ENCODE measurements around the gene UPK3BL1. TPM values are rescaled to one million over a fixed set of nuclear protein-coding genes. Genes with fewer than 3 reads are reported as not detected.

Gene UPK3BL1, protein sequence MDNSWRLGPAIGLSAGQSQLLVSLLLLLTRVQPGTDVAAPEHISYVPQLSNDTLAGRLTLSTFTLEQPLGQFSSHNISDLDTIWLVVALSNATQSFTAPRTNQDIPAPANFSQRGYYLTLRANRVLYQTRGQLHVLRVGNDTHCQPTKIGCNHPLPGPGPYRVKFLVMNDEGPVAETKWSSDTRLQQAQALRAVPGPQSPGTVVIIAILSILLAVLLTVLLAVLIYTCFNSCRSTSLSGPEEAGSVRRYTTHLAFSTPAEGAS
- total RNA-seq: 2.3 and 18.7 TPM in 2 replicates

DNA sequence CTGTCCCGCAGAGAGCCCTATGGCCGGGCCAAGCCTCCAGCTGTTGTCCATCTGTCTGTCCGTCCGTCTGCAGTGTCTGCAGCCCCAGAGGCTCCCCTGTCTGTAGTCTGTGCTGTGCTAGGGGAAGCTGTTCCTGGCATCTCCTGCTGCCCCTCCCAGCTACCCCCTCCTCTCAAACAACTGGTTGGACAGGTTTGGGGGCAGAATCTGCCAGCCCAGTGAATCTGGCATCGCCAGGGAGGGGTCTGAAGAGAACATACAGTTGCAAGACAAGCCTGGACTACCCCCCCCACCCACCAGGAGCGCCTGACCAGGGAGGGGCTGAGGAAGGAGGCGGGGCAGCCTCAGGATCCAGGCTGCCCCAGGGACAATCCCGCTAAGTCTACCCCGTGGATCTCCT lies at the start of gene UPK3BL1:
UPK3BL1 (minus strand) TSS at position 101 of the 400 bp plus-strand sequence; CDS start at position 51, 50 bp downstream.

DNA sequence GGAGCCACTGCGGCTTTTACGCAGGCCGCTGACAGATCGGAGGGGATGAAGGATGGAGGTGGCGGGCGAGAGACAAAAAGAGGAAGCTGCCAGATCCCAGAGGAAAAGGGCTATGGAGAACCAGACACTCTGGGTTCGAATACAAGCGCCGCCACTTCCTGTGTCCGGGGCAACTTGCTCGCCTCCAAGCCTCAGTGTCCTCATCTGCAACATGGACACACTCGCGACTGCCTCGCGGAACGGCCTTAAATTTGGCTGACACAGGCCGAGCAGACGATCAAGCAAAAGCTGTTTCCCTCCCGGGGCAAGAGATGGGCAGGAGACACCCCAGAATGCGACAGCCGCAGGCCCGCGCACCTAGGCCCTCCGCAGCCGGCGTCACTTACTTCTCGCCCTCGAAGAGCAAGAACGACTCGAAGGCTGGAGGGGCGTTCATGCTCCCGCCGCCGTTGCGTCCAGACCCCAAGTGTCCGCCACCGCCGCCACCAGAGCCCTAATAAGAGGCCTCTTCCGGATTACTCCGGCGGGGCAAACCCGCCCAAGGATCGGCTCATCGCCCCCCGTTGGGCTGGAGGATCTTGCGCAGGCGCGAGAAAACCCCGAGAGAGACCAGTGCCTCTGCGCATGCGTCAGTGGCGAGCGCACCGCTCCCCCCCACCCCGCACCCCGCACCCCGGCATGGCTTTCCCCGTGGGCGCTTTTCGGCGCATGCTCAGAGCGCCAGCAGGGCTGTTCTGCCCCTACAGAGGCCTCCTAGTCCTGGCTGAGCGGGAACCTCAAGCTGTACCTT lies 28.8 kb upstream of the UPK3BL1 start, which contains the start of gene POLR2J2:
POLR2J2 (minus strand) TSS at position 498 of the 790 bp plus-strand sequence; CDS start at position 436, 62 bp downstream.

DNA sequence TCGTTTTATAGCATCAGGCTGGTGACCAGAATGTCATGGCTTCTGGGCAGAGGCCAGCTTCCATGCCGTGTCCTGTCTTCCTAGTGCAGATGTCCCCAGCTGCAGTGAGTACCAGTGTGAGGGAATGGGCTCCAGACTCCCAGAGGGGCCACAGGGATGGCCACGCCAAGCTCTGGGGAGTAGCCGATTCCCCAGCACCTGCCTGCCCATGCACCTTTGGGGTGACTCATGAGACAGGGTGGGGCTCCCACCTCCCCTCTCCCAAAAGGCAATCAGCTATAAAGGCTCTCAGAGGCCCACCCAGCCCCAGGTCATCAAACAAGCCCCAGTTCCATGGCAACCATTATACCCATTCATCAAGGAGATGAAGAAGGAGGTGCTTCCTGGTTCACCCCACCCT lies 7.3 kb upstream of the UPK3BL1 start, which contains the start of gene SPDYE2B:
SPDYE2B (plus strand) TSS at position 396 of the 400 bp plus-strand sequence. CDS start 2,030 bp downstream, outside the sequence.

DNA sequence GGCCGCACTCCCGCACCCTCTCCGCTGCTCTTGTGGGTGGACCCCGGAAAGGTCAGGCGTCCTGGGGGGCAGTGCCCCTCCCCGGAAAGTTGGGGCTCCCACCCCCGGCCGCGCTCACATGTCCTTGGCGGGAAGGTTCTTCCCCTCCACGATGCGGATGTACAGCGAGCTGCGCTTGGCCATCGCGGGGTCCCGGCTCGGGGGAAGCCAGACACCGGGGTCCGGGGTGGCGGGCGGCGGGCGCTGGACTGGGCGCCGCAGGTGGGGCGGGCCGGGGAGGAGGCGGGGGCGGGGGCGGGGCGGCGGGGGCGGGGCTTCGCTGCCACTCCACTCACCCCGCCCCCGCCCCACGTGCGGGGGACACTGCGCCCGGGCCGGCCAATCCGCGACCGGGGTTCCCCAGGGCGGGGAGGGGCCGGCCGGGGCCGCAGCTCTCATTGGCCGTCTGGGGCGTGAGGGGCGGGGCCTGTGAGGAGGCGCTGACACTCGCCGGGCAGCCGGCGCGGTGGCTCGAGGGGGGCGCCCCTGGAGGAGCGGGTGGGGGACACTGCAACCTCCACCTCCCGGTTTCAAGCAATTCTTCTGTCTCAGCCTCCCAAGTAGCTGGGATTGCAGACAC lies 26.0 kb downstream of the UPK3BL1 start, which contains the start of gene RASA4:
RASA4 (minus strand) TSS at position 250 of the 619 bp plus-strand sequence; CDS start at position 183, 67 bp downstream.

Other genes starting within 250 kb of the UPK3BL1 start
- gene PRKRIP1, start 246.4 kb downstream of the UPK3BL1 start, total RNA-seq: 10.7 and 12.6 TPM in 2 replicates
- 42.1 and 143 TPM in 2 replicates for gene ORAI2, start 209.2 kb downstream of the UPK3BL1 start, total RNA-seq
- gene ALKBH4, start 177.9 kb downstream of the UPK3BL1 start, total RNA-seq: 8.1 and 8.5 TPM in 2 replicates
- 23.3 and 28.5 TPM in 2 replicates for gene LRWD1, start 177.8 kb downstream of the UPK3BL1 start, total RNA-seq
- gene POLR2J, start 163.9 kb downstream of the UPK3BL1 start, total RNA-seq: 25.2 and 36.8 TPM in 2 replicates
- gene RASA4B, start 125.0 kb downstream of the UPK3BL1 start, total RNA-seq: 8.3 and 9.2 TPM in 2 replicates
- gene UPK3BL2, start 99.1 kb downstream of the UPK3BL1 start, total RNA-seq: 1.1 and 17.9 TPM in 2 replicates
- gene SPDYE2, start 91.6 kb downstream of the UPK3BL1 start, total RNA-seq: not detected in 2 replicates
- gene POLR2J3, start 70.2 kb downstream of the UPK3BL1 start, total RNA-seq: 10.5 and 104 TPM in 2 replicates
- gene RASA4, start 26.0 kb downstream of the UPK3BL1 start, total RNA-seq: 18.0 and 76.0 TPM in 2 replicates
- not detected in 2 replicates for gene SPDYE2B, start 7.5 kb upstream of the UPK3BL1 start, total RNA-seq
- 0.97 and 10.5 TPM in 2 replicates for gene POLR2J2, start 28.9 kb upstream of the UPK3BL1 start, total RNA-seq
- gene FAM185A, start 106.2 kb upstream of the UPK3BL1 start, total RNA-seq: 6.8 and 11.6 TPM in 2 replicates

Measured in bladder microvascular endothelial cell (primary cell).